ENCODE data around the gene FOXK2.

FOXK2 gene

GRCh38 chr17:82648165-82648668, 128.7 kb downstream of the FOXK2 start, which contains the start of gene WDR45B:
TSS of gene WDR45B (minus strand) at chr17:82648444. CDS start at chr17:82648340, 104 bp downstream.
- peak; percentile 93 for DNase-seq

- DNase-seq: no peak
Observed at GRCh38 chr17:82648742-82649331, 129.3 kb downstream of the FOXK2 start.

- DNase-seq: no peak
Observed at GRCh38 chr17:82649501-82650261, 130.1 kb downstream of the FOXK2 start.

- DNase-seq: no peak
Observed at GRCh38 chr17:82650723-82651122, 131.2 kb downstream of the FOXK2 start.

- no peak for DNase-seq
Observed at GRCh38 chr17:82653651-82654528, 134.4 kb downstream of the FOXK2 start.

Data from activated CD4-positive, alpha-beta T cell treated with anti-CD3 and anti-CD28 coated beads, Interleukin-2, Interleukin-6, amounts not matched to agents 100 ng/mL and 50 ng/mL, durations not matched to agents 16 hours and 8 hours (primary cell).